GM12801 (cell line): ENCODE data around the gene HACD2.

Experiments
- CTCF ChIP-seq: IDR thresholded peaks from one replicate; pipeline ENCODE4 v1.5.1; 2011; ENCODE audit warnings: control low read depth; ENCODE audit not compliant: insufficient read length; ENCODE audit errors: extremely low read depth

HACD2 gene

GRCh38 chr3:123609063-123609462 is 24.2 kb upstream of the HACD2 start:
- no peak for TF ChIP-seq CTCF

GRCh38 chr3:123608263-123608937 is 23.5 kb upstream of the HACD2 start:
- TF ChIP-seq CTCF = no peak

GRCh38 chr3:123606527-123606926 is 21.7 kb upstream of the HACD2 start:
- no peak for TF ChIP-seq CTCF

GRCh38 chr3:123605789-123606234 is 21.0 kb upstream of the HACD2 start:
- TF ChIP-seq CTCF = no peak

GRCh38 chr3:123602325-123602724 is 17.5 kb upstream of the HACD2 start:
- TF ChIP-seq CTCF = no peak

GRCh38 chr3:123597561-123597960 is 12.7 kb upstream of the HACD2 start:
- no peak for TF ChIP-seq CTCF

- no peak for TF ChIP-seq CTCF
Measured at GRCh38 chr3:123595396-123596180, 10.7 kb upstream of the HACD2 start.
